ENCODE measurements around the gene NBAS. TPM values are rescaled to one million over a fixed set of nuclear protein-coding genes. Genes with fewer than 3 reads are reported as not detected.
"Not testable (repeated sequence)": the region's sequence is repeated elsewhere in the genome, so short reads cannot be mapped to it uniquely, and the experiment has no call there.

NBAS gene
- total RNA-seq, 1 donor from 2014 or later: 108 TPM

GRCh38 chr2:15253247-15253646 is 307.9 kb downstream of the NBAS start:
- DNase-seq: no peak

GRCh38 chr2:15251753-15252152 is 309.4 kb downstream of the NBAS start:
- DNase-seq: no peak

DNA sequence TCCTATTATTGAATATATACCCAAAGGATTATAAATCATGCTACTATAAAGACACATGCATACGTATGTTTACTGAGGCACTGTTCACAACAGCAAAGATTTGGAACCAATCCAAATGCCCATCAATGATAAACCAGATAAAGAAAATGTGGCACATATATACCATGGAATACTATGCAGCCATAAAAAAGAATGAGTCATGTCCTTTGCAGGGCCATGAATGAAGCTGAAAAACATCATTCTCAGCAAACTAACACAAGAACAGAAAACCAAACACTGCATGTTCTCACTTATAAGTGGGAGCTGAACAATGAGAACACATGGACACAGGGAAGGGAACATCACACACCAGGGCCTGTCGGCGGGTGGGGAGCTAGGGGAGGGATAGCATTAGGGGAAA is 310.2 kb downstream of the NBAS start:
- DNase-seq: not testable (repeated sequence)

DNA sequence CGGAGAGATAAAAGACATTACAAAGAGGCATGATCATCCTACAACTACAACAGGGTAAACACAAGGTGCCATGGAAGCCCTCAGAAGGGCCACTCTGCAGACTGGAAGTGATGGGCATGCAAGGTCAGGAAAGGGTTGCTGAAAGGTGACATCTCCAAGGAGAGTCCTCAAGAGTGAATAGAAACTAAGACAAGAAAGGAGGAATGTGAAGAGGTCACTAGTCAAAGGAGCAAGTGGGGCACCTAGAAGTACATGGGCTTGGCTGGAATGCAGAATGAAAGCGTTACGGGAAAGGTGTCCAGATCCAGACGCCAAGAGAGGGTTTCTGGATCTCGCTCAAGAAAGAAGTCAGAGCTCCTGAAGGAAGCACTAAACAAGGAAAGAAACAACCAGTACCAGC is 314.3 kb downstream of the NBAS start:
- no peak for DNase-seq

DNA sequence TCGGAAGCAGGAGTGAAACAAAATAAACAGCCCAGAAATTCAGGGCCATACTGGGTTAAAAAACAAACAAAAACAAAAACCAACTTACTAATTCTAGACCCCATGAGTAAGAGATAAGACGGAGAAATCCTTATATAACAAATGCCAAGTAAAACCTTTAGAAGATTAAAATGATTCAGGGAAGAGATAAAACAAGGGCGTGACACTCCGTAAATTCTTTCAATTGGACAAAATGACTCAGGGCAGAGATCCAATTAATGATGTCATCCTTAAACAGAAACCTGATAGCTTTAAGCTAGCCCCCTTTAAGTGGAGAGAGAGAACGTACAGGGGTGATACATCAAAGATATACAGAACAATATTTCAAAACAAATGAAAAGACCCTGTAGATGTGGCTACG is 317.4 kb downstream of the NBAS start:
- DNase-seq: peak; percentile 60

- DNase-seq: no peak
These were observed 318.1 kb downstream of the NBAS start for GRCh38 chr2:15242936-15243461.

DNA sequence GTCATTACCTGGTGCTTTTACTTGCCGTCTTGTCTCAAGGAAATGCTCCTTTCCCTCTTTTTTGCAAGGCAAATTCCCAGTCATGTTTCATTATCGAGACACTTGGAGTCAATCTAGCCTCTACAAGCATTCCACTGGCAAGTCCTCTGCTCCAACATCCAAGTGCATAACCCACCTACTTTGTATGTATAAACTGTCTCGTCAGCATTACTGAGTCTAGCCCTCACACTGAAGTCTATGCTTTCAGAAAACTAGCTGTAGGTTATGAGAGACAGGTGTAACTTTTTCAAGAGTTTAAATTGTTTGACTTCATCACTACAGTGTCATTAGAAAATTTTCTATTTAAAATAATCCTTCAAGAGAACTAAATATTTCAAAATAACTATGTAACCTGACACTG is 319.2 kb downstream of the NBAS start:
- DNase-seq: no peak

- peak; percentile 82 for DNase-seq
These were observed 319.9 kb downstream of the NBAS start for GRCh38 chr2:15241201-15241600.

DNA sequence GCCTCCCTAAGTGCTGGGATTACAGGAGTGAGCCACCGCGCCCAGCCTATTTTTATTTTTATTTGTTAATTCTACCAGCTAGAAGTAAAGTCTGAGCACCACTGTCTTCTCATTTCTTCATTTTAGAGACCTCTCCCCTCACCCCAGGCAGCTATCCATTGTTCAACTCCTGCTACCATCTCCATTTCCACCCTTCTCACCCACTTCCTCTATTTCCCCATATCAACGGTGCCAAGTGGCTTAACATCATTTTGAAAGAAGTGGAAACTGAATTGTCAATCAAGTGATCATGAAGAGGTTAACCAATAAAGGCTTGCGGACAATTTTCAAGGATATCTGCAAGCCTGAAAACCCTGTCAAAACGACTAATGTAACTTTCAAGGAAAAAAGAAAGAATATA is 323.1 kb downstream of the NBAS start:
- no peak for DNase-seq

GRCh38 chr2:15230599-15231192 is 330.4 kb downstream of the NBAS start:
- DNase-seq: no peak

GRCh38 chr2:15226661-15227060 is 334.5 kb downstream of the NBAS start:
- DNase-seq: no peak

DNA sequence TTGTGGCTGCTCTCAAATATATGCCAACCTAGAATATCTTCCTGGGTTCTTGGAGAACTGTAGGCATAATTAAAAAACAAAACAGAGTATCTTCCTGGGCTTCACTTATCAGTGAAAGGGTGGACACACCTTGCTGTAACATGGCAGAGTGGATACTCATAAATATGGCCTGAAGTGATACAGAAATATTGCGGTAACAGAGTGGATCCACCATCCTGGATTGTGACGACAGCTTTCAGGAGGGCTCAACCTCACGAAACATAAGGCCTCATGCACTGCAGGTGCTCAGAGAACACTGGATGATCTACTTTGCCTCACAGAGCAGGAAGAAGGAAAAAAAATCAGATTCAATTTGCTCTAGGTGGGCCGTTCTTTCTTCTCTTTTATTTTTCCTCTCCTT is 336.0 kb downstream of the NBAS start:
- DNase-seq: no peak

GRCh38 chr2:15224641-15225040 is 336.5 kb downstream of the NBAS start:
- no peak for DNase-seq

- DNase-seq: peak; percentile 96
These were observed 337.2 kb downstream of the NBAS start for GRCh38 chr2:15223887-15224286.

DNA sequence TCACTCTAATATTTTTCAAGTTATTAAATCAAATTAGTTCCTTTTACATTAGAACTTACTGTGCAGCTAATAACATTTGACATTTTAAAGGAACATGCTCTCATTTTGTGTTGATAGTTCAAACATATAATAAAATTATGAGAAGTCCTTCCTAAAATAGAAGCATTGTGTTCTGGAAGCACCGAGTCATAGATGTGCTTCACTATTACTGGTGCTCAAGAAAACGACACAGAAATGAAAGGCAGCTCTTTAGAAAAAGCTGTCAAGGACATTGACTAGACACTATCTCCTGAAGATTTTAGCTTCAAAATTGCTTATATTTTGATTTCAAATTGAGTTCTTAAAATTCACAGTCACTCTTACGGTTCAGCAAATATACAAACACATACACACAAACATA is 338.3 kb downstream of the NBAS start:
- peak; percentile 55 for DNase-seq

DNA sequence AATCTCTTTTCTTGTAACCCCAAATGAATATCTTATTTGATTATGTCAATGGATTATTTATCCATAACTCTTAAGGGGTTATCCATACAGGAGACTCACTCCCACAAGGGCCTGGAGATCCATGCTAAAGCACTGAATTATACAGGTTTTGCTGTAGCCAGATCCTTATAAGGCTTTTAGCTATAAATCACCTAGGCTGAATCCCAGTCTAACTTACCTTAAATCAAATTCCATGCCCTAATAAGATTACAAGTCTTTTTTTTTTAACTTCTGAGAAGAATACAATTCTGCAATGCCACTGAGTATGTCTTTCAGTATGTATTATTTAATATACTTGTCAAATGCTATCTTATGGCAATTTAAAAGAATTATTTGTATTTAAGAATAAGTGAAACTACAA is 340.5 kb downstream of the NBAS start:
- DNase-seq: no peak

GRCh38 chr2:15218423-15219086 is 342.6 kb downstream of the NBAS start:
- no peak for DNase-seq

DNA sequence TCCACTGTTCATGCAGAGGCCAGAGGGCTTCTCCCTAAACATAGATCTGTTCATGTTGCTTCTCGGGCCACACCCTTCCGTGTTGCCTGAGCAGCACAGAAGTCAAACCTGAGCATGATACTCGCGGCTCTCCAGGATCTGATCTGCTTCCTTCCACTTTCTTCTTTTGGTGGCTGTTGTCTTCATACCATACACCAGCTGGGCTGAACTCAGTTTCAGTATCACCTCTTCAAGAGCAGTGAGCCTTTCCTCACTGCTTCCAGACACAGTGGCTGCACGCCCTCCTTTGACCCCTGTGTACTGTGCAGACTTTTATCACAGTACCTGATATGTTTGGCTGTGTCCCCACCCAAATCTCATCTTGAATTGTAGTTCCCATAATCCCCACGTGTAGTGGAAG is 348.9 kb downstream of the NBAS start:
- no peak for DNase-seq

- DNase-seq: not testable (repeated sequence)
These were observed 350.6 kb downstream of the NBAS start for GRCh38 chr2:15210542-15210941.

DNA sequence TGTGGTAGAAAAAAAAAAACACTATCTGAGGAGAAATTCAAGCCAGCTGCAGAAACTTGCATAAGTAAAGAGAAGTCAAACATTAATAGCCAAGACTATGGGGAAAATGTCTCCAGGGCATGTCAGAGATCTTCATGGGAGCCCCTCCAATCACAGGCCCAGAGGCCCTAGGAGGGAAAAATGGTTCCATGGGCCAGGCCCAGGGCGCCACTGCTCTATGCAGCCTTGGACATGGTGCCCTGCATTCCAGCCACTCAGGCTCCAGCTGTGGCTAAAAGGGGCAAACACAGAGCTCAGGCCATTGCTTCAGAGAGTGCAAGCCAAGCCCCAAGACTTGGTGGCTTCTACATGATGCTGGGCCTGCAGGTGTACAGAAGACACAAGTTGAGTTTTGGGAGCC is 354.7 kb downstream of the NBAS start:
- DNase-seq: no peak

DNA sequence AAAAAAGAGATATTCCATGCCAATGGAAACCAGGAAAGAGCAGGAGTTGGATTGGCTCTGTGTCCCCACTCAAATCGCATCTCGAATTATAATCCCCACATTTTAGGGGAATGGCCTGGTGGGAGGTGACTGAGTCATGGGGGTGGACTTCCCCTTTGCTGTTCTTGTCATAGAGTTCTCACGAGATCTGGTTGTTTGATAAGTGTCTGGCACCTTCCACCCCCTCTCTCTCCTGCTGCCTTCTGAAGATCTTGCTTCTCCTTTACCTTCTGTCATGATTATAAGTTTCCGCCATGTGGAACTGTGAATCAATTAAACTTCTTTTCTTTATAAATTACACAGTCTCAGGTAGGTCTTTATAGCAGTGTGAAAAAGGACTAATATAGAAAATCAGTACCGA is 355.6 kb downstream of the NBAS start:
- DNase-seq: no peak

- no peak for DNase-seq
These were observed 360.1 kb downstream of the NBAS start for GRCh38 chr2:15201009-15201408.

GRCh38 chr2:15200581-15200980 is 360.6 kb downstream of the NBAS start:
- no peak for DNase-seq

DNA sequence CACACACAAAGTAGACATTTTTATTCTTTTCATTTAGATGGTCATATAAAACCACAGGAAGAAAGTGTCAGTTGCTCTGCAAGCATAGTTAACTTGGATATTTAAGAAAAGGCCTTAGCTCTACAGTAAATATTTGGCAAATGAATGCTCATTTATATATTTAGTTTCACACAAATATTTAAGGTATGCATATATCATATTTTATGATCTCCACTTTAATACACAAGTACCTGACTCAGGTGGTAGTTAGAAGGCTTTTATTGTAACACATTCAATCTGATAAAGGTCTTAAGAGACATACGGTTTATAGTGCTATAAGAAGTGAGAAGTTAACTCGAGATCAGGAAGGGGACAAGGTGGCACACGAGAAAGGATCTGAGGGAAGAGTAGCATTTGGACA is 363.1 kb downstream of the NBAS start:
- no peak for DNase-seq

GRCh38 chr2:15195813-15196212 is 365.3 kb downstream of the NBAS start:
- DNase-seq: no peak

Data from dermis blood vessel endothelial cell (primary cell).